DMS114 treated with DMSO at 0.1 percent for 48 hours (cell line): ENCODE data around the gene KIAA0040.
A peak's percentile ranks its signal among the peaks of the same experiment; 100 is the strongest.

ENCODE experiments used
- DNase-seq: peaks from one replicate; lab custom pipeline; 2025; ENCODE audit not compliant: unreplicated experiment; lab: John Stamatoyannopoulos, UW

The KIAA0040 gene

GRCh38 chr1:175192630-175193526, at the start of gene KIAA0040:
Gene KIAA0040 (minus strand): TSS chr1:175192776. CDS start chr1:175161013, 31,763 bp downstream.
- DNase-seq, result peak; percentile 2

- DNase-seq, result no peak
Measured at GRCh38 chr1:175237389-175237788, 44.8 kb upstream of the KIAA0040 start.

- DNase-seq, result no peak
Measured at GRCh38 chr1:175234639-175235038, 42.1 kb upstream of the KIAA0040 start.

GRCh38 chr1:175232335-175232734, 39.8 kb upstream of the KIAA0040 start:
- no peak for DNase-seq

- no peak for DNase-seq
Measured at GRCh38 chr1:175225805-175226129, 33.2 kb upstream of the KIAA0040 start.

- no peak for DNase-seq
Measured at GRCh38 chr1:175222296-175222938, 29.8 kb upstream of the KIAA0040 start.

- DNase-seq, result no peak
Measured at GRCh38 chr1:175221557-175222175, 29.1 kb upstream of the KIAA0040 start.

- no peak for DNase-seq
Measured at GRCh38 chr1:175220853-175221556, 28.4 kb upstream of the KIAA0040 start.

GRCh38 chr1:175219774-175220173, 27.2 kb upstream of the KIAA0040 start:
- no peak for DNase-seq

GRCh38 chr1:175218786-175219434, 26.3 kb upstream of the KIAA0040 start:
- DNase-seq, result no peak

- DNase-seq, result no peak
Measured at GRCh38 chr1:175217721-175218531, 25.4 kb upstream of the KIAA0040 start.

- no peak for DNase-seq
Measured at GRCh38 chr1:175216444-175216843, 23.9 kb upstream of the KIAA0040 start.

GRCh38 chr1:175211656-175212055, 19.1 kb upstream of the KIAA0040 start:
- no peak for DNase-seq

- DNase-seq, result no peak
Measured at GRCh38 chr1:175210744-175211143, 18.2 kb upstream of the KIAA0040 start.

- DNase-seq, result no peak
Measured at GRCh38 chr1:175209493-175209921, 16.9 kb upstream of the KIAA0040 start.

GRCh38 chr1:175208773-175209492, 16.4 kb upstream of the KIAA0040 start:
- DNase-seq, result no peak

GRCh38 chr1:175207971-175208370, 15.4 kb upstream of the KIAA0040 start:
- no peak for DNase-seq

GRCh38 chr1:175206687-175207086, 14.1 kb upstream of the KIAA0040 start:
- DNase-seq, result no peak

GRCh38 chr1:175204330-175204729, 11.8 kb upstream of the KIAA0040 start:
- no peak for DNase-seq
